HG03442 (cell line): ENCODE measurements around the gene NCOR1.
"Not testable (repeated sequence)": the region's sequence is repeated elsewhere in the genome, so short reads cannot be mapped to it uniquely, and the experiment has no call there.

Experiments
- ATAC-seq: cut with Tn5 transposase; IDR thresholded peaks from one replicate; pipeline ENCODE4 v1.9.1; 2021; ENCODE audit warnings: mild to moderate bottlenecking, moderate library complexity; ENCODE audit not compliant: unreplicated experiment

NCOR1 gene

DNA sequence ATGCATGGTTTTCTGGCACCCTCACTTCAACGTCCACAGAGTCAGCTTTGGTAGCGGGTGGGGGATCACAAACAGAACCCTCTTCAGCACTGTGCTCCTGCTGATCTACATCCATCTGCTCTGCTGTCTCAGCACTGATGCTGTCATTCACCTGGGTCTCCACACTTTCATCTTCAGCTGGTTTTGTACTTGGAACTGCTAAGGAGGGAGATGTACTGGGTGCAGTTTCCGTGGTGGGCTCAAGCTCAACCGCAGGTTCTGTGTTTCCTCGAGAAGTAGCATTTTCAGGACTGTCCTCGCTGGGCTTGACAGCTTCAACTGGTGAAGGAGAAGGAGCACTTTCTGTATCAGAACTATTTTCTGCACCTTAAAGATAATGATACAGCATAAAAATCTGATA lies 113.9 kb downstream of the NCOR1 start:
- no peak for ATAC-seq

- ATAC-seq, result no peak
Observed at GRCh38 chr17:16100737-16101400, 114.5 kb downstream of the NCOR1 start.

DNA sequence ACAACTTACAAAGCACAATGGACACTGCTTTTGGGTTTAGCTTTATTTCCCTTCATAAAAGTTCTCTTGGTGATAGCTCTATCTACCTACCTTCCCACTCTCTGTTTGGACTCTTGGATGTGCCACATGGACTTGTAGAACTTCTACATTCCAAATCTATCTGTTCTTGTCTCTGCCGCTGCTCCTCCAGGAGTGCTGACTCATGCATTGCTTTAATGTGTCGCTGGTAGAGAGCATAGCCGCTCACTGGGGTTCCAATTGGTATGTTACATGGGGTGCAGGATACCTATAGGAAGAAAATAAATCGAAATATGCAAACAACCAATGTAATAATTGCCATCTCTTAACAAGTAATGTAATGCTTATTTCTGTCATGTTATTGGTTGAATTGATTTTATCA lies 123.6 kb downstream of the NCOR1 start:
- ATAC-seq, result no peak

GRCh38 chr17:16086957-16087356 lies 128.4 kb downstream of the NCOR1 start:
- no peak for ATAC-seq

- ATAC-seq, result no peak
Observed at GRCh38 chr17:16085066-16085699, 130.2 kb downstream of the NCOR1 start.

GRCh38 chr17:16083223-16083622 lies 132.1 kb downstream of the NCOR1 start:
- no peak for ATAC-seq

GRCh38 chr17:16081507-16082087 lies 133.7 kb downstream of the NCOR1 start:
- ATAC-seq, result no peak

- ATAC-seq, result no peak
Observed at GRCh38 chr17:16080366-16080765, 135.0 kb downstream of the NCOR1 start.

DNA sequence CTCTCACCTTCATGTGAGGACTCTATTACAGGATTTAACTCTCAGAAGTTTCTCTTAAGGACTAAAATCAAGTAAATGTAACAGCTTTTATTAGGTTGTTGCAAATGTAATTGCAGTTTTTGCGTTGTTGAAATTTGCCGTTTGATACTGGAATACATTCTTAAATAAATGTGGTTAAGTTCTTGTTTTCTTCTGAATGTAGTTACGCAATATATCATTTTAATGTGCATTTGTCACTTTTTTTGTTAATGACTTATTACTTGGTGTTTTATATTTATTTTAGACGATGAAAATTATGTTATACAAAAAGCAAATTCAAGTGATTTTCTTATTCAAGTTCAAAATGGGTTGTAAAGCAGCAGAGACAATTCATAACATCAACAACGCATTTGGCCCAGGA lies 139.4 kb downstream of the NCOR1 start:
- ATAC-seq, result no peak

GRCh38 chr17:16074423-16074822 lies 140.9 kb downstream of the NCOR1 start:
- ATAC-seq, result no peak

DNA sequence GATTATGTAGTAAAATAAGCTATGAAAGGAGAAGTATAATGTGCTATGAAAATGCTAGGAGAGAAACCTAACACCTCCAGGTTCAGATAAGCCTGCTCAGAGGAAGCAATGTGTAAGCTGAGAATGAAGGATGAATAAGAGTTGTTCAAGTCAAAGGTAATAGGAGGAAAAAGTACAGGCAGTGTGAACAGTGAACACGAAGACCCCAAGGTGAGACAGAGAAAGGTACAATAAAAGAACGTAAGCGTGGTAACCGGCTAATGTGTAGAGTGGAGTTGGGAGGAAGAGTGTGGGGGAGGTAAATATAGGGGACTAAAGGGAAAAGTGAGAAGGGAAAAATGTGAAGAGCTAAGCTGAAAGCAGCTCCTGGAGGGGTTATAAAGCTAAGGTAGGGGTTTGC lies 141.5 kb downstream of the NCOR1 start:
- ATAC-seq, result no peak

DNA sequence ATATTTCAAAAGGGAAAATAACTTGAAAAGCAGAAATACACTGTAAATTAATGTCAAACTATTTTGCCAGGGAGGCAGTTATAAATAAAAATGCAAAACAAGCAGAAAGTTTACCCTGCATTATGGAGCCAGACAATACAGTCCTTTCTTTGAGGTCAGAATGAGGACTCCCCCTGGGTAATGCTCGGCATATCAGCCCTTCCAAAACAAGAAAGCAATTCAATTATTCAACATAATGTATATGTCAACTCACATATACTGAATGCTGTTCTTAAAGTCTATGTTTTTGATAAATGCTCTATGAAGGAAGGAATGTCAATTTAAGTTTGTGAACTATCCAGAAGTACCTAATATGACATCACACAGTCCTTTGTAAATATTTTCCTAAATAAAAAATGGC lies 143.3 kb downstream of the NCOR1 start:
- no peak for ATAC-seq

GRCh38 chr17:16068323-16068722 lies 147.0 kb downstream of the NCOR1 start:
- no peak for ATAC-seq

DNA sequence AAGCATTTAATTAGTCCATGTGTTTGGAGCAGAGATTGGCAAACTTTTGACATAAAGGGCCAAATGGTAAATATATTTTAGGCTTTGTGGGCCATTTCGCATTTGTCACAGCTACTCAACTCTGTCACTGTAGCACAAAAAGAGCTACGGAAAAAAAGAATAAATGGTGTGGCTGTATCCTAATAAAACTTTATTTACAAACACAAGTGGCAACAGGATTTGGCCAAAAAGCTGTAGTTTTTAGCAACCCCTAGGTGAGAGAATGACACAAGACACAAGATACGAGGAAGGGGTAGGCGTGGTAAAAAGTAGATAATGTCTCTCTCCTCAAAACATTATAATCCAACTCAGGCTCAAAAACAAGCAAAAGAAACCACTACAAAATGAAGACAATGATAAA lies 149.2 kb downstream of the NCOR1 start:
- no peak for ATAC-seq

DNA sequence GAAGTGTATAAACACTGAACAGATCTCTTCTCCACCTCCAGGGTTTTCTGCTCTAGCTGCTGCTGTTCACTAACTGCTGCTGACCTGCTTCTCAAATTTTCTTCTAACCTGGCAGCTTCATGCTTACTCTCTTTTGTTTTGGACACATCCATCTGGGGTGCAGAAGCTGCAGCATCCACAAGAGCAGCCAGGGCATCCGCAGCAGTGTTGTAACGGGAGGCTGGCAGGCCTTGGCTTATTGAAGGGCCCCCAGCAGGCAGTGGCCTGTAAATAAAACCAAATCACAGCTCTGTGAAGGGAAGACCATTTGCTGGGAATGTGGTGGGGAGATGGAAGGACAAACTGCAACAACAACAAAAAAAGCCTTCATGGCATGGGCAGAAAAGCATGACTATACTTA lies 153.7 kb downstream of the NCOR1 start:
- ATAC-seq, result no peak

DNA sequence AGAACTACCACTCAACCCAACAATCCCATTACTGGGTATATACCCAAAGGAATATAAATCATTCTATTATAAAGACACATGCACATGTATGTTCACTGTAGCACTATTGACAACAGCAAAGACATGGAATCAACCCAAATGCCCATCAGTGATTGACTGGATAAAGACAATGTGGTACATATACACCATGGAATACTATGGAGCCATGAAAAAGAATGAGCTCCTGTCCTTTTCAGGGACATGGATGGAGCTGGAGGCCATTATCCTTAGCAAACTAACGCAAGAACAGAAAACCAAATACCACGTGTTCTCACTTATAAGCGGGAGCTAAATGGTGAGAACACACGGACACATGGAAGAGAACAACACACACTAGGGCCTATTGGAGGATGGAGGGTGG lies 160.2 kb downstream of the NCOR1 start:
- not testable (repeated sequence) for ATAC-seq

- ATAC-seq, result no peak
Observed at GRCh38 chr17:16052486-16052885, 162.8 kb downstream of the NCOR1 start.

DNA sequence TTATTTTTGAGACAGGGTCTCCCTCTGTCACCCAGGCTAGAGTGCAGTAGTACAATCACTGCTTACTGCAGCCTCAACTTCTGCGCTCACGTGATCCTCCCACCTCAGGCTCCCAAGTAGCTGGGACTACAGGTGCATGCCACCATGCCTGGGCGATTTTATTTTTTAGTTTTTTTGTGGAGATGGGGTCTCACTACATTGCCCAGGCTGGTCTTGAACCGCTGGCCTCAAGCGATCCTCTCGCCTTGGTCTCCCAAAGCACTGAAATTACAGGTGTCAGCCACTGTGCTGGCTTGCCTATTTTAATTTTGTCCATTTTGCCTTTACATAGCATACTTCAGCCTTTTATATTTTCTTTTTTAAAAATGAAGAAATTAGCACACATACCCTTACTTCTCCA lies 164.5 kb downstream of the NCOR1 start:
- ATAC-seq, result no peak

- no peak for ATAC-seq
Observed at GRCh38 chr17:16048811-16049449, 166.4 kb downstream of the NCOR1 start.

- ATAC-seq, result no peak
Observed at GRCh38 chr17:16046966-16047365, 168.4 kb downstream of the NCOR1 start.

- ATAC-seq, result no peak
Observed at GRCh38 chr17:16044487-16044886, 170.8 kb downstream of the NCOR1 start.

GRCh38 chr17:16040710-16041251 lies 174.6 kb downstream of the NCOR1 start:
- ATAC-seq, result no peak
